A549 (cell line): ENCODE measurements around the gene ADGRG3. TPM values are rescaled to one million over a fixed set of nuclear protein-coding genes. Genes with fewer than 3 reads are reported as not detected.
A peak's percentile ranks its signal among the peaks of the same experiment; 100 is the strongest.

Experiments
- ATAC-seq, 2 experiments: fragments of 200-7000 bp in 1 of 2; fragments of >200 bp in 1 of 2; cut with Nextera tagmentation in 1 of 2; cut with Tn5 transposase in 1 of 2; 3 replicates each; pipeline versions ENCODE4 v1.8.0 to v1.9.1; 2018 to 2020; ENCODE audit warnings: mild to moderate bottlenecking in 1 of 2, moderate library complexity in 1 of 2
- CTCF ChIA-PET: fragments of 300-600 bp; sonication (Branson Sonifier 250); formaldehyde crosslinking; extraction: SDS; loops from one replicate; lab custom pipeline; 2021; ENCODE audit warnings: antibody characterized with exemption, inconsistent platforms; lab: Yijun Ruan, JAX
- POLR2A ChIA-PET: fragments of 350-600 bp; formaldehyde crosslinking; extraction: SDS; loops from one replicate; lab custom pipeline; 2021; ENCODE audit warnings: antibody characterized with exemption, inconsistent platforms; lab: Yijun Ruan, JAX
- DNase-seq, 2 experiments: peaks; one replicate each; pipeline versions ENCODE4 v3.0.0 to v3.0.0-alpha.2; 2011 to 2016; ENCODE audit warnings: low read depth in 1 of 2, low spot score in 1 of 2
- FAIRE-seq: peaks from 2 replicates; lab custom pipeline; 2011; peaks lifted over from hg19 to GRCh38; lab: Jason Lieb, UNC
- H3K27ac ChIP-seq, 2 experiments: fragments of >200 bp; sonication (Bioruptor Twin); formaldehyde crosslinking; 3 replicates each; pipeline ENCODE4 v1.5.1; 2016 to 2017
- H3K4me1 ChIP-seq: fragments of >200 bp; sonication (Bioruptor Twin); formaldehyde crosslinking; 3 replicates; pipeline ENCODE4 v1.6.1; 2016
- H3K4me2 ChIP-seq: fragments of >200 bp; sonication (Bioruptor Twin); formaldehyde crosslinking; 3 replicates; pipeline ENCODE4 v1.6.1; 2016
- H3K4me3 ChIP-seq: fragments of >200 bp; sonication (Bioruptor Twin); formaldehyde crosslinking; 3 replicates; pipeline ENCODE4 v1.5.1; 2016
- H3K9me3 ChIP-seq: fragments of >200 bp; sonication (Bioruptor Twin); formaldehyde crosslinking; 3 replicates; pipeline ENCODE4 v1.6.1; 2016
- CBX8 ChIP-seq: fragments of 200-600 bp; sonication (generic); IDR thresholded peaks from 2 replicates; pipeline ENCODE4 v1.6.1; 2016
- CHD2 ChIP-seq: fragments of 150-350 bp; IDR thresholded peaks from 2 replicates; pipeline ENCODE4 v1.6.1; 2014; ENCODE audit warnings: low read length; ENCODE audit not compliant: partially characterized antibody
- CHD4 ChIP-seq: fragments of 200-600 bp; sonication (generic); IDR thresholded peaks from 2 replicates; pipeline ENCODE4 v1.6.1; 2016; ENCODE audit warnings: antibody characterized with exemption, mild to moderate bottlenecking, borderline replicate concordance
- EHF ChIP-seq: fragments of 250-450 bp; sonication (Bioruptor Pico); IDR thresholded peaks from 2 replicates; pipeline ENCODE4 v1.5.0; 2020; ENCODE audit warnings: mild to moderate bottlenecking
- FOSB ChIP-seq: fragments of 250-450 bp; sonication (Bioruptor Pico); IDR thresholded peaks from 2 replicates; pipeline ENCODE4 v1.5.0; 2020; ENCODE audit warnings: mild to moderate bottlenecking, moderate library complexity
- GATA3 ChIP-seq: IDR thresholded peaks from 2 replicates; pipeline ENCODE4 v1.6.1; 2012; ENCODE audit warnings: borderline replicate concordance
- HEYL ChIP-seq: fragments of 250-450 bp; sonication (Bioruptor Pico); IDR thresholded peaks from 2 replicates; pipeline ENCODE4 v1.8.0; 2021; ENCODE audit warnings: mild to moderate bottlenecking, moderate library complexity
- HOXB13 ChIP-seq: fragments of 250-450 bp; sonication (Bioruptor Pico); IDR thresholded peaks from 2 replicates; pipeline ENCODE4 v1.5.0; 2020; ENCODE audit warnings: low read depth, mild to moderate bottlenecking, moderate library complexity
- JUN ChIP-seq, 2 experiments: fragments of >200 bp; sonication (Bioruptor Twin); formaldehyde crosslinking; IDR thresholded peaks; 2 replicates in 1 of 2; 3 replicates in 1 of 2; pipeline ENCODE4 v1.6.1; 2016 to 2017
- JUNB ChIP-seq: fragments of >200 bp; sonication (Bioruptor Twin); formaldehyde crosslinking; IDR thresholded peaks from 2 replicates; pipeline ENCODE4 v1.6.1; 2016
- KDM1A ChIP-seq: fragments of 200-600 bp; sonication (generic); IDR thresholded peaks from 2 replicates; pipeline ENCODE4 v1.6.1; 2016; ENCODE audit warnings: low read depth, mild to moderate bottlenecking
- KDM5A ChIP-seq: fragments of 200-600 bp; sonication (generic); IDR thresholded peaks from 2 replicates; pipeline ENCODE4 v1.6.1; 2016; ENCODE audit warnings: antibody characterized with exemption, mild to moderate bottlenecking
- MAFK ChIP-seq: fragments of 450-650 bp; IDR thresholded peaks from 2 replicates; pipeline ENCODE4 v1.6.1; 2014; ENCODE audit not compliant: partially characterized antibody
- NFE2L2 ChIP-seq: fragments of 150-350 bp; conservative IDR thresholded peaks from 2 replicates; pipeline ENCODE4 v1.6.1; 2014; ENCODE audit warnings: low read length
- NPAS2 ChIP-seq: fragments of 250-450 bp; sonication (Bioruptor Pico); IDR thresholded peaks from 2 replicates; pipeline ENCODE4 v1.8.0; 2022; ENCODE audit warnings: mild to moderate bottlenecking, moderate library complexity, borderline replicate concordance
- RCOR1 ChIP-seq: fragments of 150-350 bp; IDR thresholded peaks from 2 replicates; pipeline ENCODE4 v1.6.1; 2014; ENCODE audit warnings: antibody characterized with exemption, low read length, low read depth
- RFX5 ChIP-seq: fragments of 450-650 bp; IDR thresholded peaks from 2 replicates; pipeline ENCODE4 v1.7.1; 2014; ENCODE audit warnings: antibody characterized with exemption, mild to moderate bottlenecking, moderate library complexity
- SMC3 ChIP-seq: fragments of >200 bp; sonication (Bioruptor Twin); formaldehyde crosslinking; IDR thresholded peaks from 3 replicates; pipeline ENCODE4 v1.6.1; 2018; ENCODE audit warnings: inconsistent platforms
- TFCP2L1 ChIP-seq: fragments of 250-450 bp; sonication (Bioruptor Pico); IDR thresholded peaks from 2 replicates; pipeline ENCODE4 v1.5.0; 2021; ENCODE audit warnings: mild to moderate bottlenecking
- TP53 ChIP-seq: fragments of 250-450 bp; sonication (Bioruptor Pico); IDR thresholded peaks from 2 replicates; pipeline ENCODE4 v1.5.0; 2021; ENCODE audit warnings: mild to moderate bottlenecking, moderate library complexity
- ZC3H11A ChIP-seq: fragments of 450-650 bp; IDR thresholded peaks from 2 replicates; pipeline ENCODE4 v1.6.1; 2014; ENCODE audit warnings: antibody characterized with exemption, mild to moderate bottlenecking
- ZSCAN20 ChIP-seq: fragments of 250-450 bp; sonication (Bioruptor Pico); IDR thresholded peaks from 2 replicates; pipeline ENCODE4 v1.8.0; 2022; ENCODE audit warnings: mild to moderate bottlenecking, moderate library complexity
- WGBS: methylation state at CpG from one replicate; pipeline ENCODE4 v1.1.6; 2017; ENCODE audit errors: missing lambda C conversion rate; 5-methylcytosine and 5-hydroxymethylcytosine counted together
- polyA plus RNA-seq, 4 experiments: library from polyadenylated mRNA; depleted of rRNA in 3 of 4; stranded (reverse); fragments of >200 nt; fragmentation: RNase III in 1 of 4; extraction: RNeasy Plus Mini Kit Qiagen cat#74134 plus additional on column Dnase treatment in 1 of 4; gene quantifications; 2 replicates in 3 of 4; 3 replicates in 1 of 4; pipeline ENCODE4 v1.2.3, GENCODE V29; 2011 to 2017
- TF ChIP-seq, protein P1 (sequence below): fragments of >200 bp; sonication (Bioruptor Twin); formaldehyde crosslinking; IDR thresholded peaks from 3 replicates; pipeline ENCODE4 v1.5.1; 2016
- TF ChIP-seq, protein P2 (sequence below): IDR thresholded peaks from 2 replicates; pipeline ENCODE4 v1.6.1; 2012
- TF ChIP-seq, protein P3 (sequence below): fragments of 450-650 bp; IDR thresholded peaks from 2 replicates; pipeline ENCODE4 v1.6.1; 2014; ENCODE audit warnings: antibody characterized with exemption
- TF ChIP-seq, protein P4 (sequence below): fragments of >200 bp; sonication (Bioruptor Twin); formaldehyde crosslinking; IDR thresholded peaks from 2 replicates; pipeline ENCODE4 v1.6.1; 2016
- TF ChIP-seq, protein P5 (sequence below): fragments of >200 bp; sonication (Bioruptor Twin); formaldehyde crosslinking; IDR thresholded peaks from 3 replicates; pipeline ENCODE4 v1.6.1; 2016
- TF ChIP-seq, protein P6 (sequence below): IDR thresholded peaks from 2 replicates; pipeline ENCODE4 v1.6.1; 2012; ENCODE audit warnings: low read depth, borderline replicate concordance

ADGRG3 gene
- polyA plus RNA-seq, 2 of the 4 experiments (the other 2 are of a cell fraction), result 0.25 to 0.45 TPM

DNA sequence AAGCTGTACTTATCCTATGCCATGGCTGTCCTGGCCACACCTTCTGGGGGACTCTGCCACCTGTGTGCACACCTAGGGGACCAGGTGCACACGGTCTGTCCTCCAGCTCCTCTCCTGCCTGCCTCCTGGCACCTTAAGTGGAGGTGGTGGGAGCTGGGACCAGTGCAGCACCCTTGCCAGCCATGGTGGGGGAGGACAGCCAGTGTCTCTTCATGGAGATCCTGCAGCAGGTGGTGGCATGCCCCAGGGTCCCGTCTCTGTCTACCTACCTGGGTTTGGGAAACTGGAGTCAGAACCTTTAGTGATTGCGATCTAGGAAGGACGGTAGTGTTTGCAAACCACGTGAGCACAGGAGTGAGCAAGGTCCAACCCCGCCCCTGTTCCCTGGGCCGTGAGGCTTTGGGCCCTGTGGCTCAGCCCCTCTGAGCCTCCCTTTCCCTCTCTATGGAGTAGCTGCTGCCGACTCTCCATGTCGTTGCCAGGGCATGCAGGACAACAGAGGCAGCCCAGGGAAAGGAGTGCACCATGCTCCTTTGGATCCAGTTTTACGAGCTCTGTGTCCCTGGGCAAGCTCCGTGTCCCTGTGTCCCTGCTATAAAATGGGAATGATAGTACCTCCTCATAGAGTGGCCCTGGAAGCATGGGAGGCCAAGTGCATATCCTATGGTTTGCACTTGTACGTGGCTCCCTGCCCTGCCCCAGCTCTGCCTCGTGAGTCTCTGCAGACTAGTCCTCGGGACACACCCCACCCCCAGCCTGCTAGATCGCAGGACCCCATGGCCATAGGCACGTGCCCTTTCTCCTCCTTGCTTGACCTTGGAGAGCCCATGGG lies 32.6 kb upstream of the ADGRG3 start:
- POLR2A ChIA-PET, result no interaction called here
- TF ChIP-seq MAFK (no peak), CHD2 (no peak), KDM5A (no peak), GATA3 (no peak), SMC3 (no peak), NFE2L2 (no peak)
- TF ChIP-seq, protein P1, sequence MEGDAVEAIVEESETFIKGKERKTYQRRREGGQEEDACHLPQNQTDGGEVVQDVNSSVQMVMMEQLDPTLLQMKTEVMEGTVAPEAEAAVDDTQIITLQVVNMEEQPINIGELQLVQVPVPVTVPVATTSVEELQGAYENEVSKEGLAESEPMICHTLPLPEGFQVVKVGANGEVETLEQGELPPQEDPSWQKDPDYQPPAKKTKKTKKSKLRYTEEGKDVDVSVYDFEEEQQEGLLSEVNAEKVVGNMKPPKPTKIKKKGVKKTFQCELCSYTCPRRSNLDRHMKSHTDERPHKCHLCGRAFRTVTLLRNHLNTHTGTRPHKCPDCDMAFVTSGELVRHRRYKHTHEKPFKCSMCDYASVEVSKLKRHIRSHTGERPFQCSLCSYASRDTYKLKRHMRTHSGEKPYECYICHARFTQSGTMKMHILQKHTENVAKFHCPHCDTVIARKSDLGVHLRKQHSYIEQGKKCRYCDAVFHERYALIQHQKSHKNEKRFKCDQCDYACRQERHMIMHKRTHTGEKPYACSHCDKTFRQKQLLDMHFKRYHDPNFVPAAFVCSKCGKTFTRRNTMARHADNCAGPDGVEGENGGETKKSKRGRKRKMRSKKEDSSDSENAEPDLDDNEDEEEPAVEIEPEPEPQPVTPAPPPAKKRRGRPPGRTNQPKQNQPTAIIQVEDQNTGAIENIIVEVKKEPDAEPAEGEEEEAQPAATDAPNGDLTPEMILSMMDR, result no peak
- TF ChIP-seq, all 56 proteins: peak for 0
- FAIRE-seq, result no peak
- CTCF ChIA-PET, result interaction anchor here (0.7 to 12.7 kb wide), 8 partner anchors 8 to 59 kb away, joined by 3 to 227 read pairs (median 16); partner anchors contain the start of gene ADGRG1
- WGBS, result 69% methylated on average over 14 of the region's 16 CpGs
- Histone ChIP-seq H3K27ac (peak overlapping the region; percentile 19 to 98; a peak in 4 of 6 replicates), H3K9me3 (no peaks in the 10 kb centered on the region), H3K4me3 (no peak overlapping the region), H3K4me2 (peak overlapping the region; percentile 80), H3K4me1 (peaks cover 69% of the 10 kb centered on the region)
- ATAC-seq, result peak in 1 of 2 experiments; percentile 28; a peak in 2 of 6 replicates
- no peak for DNase-seq

DNA sequence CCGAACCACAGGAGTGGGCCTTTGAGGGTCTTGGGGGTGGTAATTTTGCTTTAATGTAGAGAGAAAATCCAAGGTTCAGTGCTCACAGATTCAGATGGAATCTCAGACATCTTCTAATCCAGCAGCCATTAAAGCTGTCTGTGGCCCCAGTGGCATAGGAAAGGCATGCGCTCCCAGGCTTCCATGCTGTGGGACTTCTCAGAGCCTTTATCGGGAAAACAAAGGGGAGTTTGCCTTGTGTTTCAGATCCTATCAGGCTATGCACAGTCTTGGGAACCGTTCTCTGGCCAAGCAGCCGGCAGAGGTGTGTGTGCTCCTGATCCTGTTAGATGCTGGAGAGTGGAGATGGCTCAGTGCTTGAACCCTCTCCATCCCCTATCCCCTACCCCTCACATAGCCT lies 31.9 kb upstream of the ADGRG3 start:
- ATAC-seq (no peak), FAIRE-seq (no peak)

DNA sequence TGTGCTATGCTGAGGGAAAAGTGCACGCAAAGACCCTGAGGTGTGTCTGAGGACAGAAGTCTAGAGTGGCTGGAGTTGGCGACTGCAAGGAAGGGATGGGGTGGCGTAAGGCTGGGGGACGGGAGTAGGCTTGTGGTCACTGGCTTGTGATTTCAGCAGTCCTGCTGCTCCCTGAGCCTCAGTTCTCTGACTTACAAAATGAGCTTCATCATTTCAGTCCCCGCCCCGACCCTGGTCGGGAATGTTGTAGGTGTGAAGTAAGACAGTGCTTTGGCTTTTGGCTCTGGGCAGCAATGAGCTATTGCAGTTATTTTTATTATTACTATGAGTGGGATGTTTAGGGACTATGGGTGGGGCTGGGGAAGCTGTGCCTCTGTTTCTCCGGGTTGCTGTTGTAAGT lies 31.1 kb upstream of the ADGRG3 start:
- Histone ChIP-seq H3K4me2 (0 out of 3 replicates have a peak overlapping the region, but pooled peaks have one; percentile 8), H3K27ac (peak overlapping the region in 1 of 2 experiments; percentile 42; a peak in 3 of 6 replicates), H3K9me3 (no peaks in the 10 kb centered on the region), H3K4me1 (peaks cover 54% of the 10 kb centered on the region), H3K4me3 (no peak overlapping the region)
- DNase-seq (no peak), FAIRE-seq (no peak), ATAC-seq (no peak)
- POLR2A ChIA-PET, result no interaction called here
- WGBS, result 80% methylated on average over 8 of the region's 8 CpGs
- CTCF ChIA-PET, result interaction anchor here (1.1 to 12.7 kb wide), 8 partner anchors 10 to 485 kb away, joined by 3 to 227 read pairs (median 23); partner anchors contain the start of gene ADGRG1
- TF ChIP-seq KDM1A, result no peak
- TF ChIP-seq NPAS2 (CRISPR knock-in tag), result no peak
- TF ChIP-seq JUN (IDR thresholded peaks at IDR 0.05), result no peak
- TF ChIP-seq TP53 (CRISPR knock-in tag), result no peak
- TF ChIP-seq CBX8, result no peak
- TF ChIP-seq, protein P2, sequence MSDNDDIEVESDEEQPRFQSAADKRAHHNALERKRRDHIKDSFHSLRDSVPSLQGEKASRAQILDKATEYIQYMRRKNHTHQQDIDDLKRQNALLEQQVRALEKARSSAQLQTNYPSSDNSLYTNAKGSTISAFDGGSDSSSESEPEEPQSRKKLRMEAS, result no peak

More for the DNA sequence above, 31.9 kb upstream of the ADGRG3 start:
- no peak for DNase-seq
- 95% methylated on average over 5 of the region's 5 CpGs for WGBS
- no peaks in the 10 kb centered on the region for H3K9me3 ChIP-seq
- TF ChIP-seq, protein P3, sequence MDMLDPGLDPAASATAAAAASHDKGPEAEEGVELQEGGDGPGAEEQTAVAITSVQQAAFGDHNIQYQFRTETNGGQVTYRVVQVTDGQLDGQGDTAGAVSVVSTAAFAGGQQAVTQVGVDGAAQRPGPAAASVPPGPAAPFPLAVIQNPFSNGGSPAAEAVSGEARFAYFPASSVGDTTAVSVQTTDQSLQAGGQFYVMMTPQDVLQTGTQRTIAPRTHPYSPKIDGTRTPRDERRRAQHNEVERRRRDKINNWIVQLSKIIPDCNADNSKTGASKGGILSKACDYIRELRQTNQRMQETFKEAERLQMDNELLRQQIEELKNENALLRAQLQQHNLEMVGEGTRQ, result no peak
- TF ChIP-seq, protein P4, sequence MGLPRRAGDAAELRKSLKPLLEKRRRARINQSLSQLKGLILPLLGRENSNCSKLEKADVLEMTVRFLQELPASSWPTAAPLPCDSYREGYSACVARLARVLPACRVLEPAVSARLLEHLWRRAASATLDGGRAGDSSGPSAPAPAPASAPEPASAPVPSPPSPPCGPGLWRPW, result no peak
- no peak for TF ChIP-seq ZSCAN20 (CRISPR knock-in tag)
- no peak for TF ChIP-seq JUN (IDR thresholded peaks at IDR 0.05)
- no peak for TF ChIP-seq HEYL
- TF ChIP-seq KDM5A, result no peak
- TF ChIP-seq TFCP2L1, result no peak
- no peak for TF ChIP-seq HOXB13
- TF ChIP-seq, protein P5, sequence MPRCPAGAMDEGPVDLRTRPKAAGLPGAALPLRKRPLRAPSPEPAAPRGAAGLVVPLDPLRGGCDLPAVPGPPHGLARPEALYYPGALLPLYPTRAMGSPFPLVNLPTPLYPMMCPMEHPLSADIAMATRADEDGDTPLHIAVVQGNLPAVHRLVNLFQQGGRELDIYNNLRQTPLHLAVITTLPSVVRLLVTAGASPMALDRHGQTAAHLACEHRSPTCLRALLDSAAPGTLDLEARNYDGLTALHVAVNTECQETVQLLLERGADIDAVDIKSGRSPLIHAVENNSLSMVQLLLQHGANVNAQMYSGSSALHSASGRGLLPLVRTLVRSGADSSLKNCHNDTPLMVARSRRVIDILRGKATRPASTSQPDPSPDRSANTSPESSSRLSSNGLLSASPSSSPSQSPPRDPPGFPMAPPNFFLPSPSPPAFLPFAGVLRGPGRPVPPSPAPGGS, result no peak
- no peak for TF ChIP-seq EHF (CRISPR knock-in tag)
- TF ChIP-seq RFX5, result no peak
- TF ChIP-seq JUNB, result no peak
- TF ChIP-seq CHD4, result no peak
- TF ChIP-seq, protein P6, sequence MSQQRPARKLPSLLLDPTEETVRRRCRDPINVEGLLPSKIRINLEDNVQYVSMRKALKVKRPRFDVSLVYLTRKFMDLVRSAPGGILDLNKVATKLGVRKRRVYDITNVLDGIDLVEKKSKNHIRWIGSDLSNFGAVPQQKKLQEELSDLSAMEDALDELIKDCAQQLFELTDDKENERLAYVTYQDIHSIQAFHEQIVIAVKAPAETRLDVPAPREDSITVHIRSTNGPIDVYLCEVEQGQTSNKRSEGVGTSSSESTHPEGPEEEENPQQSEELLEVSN, result no peak
- no peak for TF ChIP-seq FOSB (CRISPR knock-in tag)
- no peak for TF ChIP-seq ZC3H11A
- TF ChIP-seq RCOR1, result no peak
- ChIA-PET POLR2A (no interaction called here), CTCF (interaction anchor here (1.5 to 12.7 kb wide), 6 partner anchors 9 to 120 kb away, joined by 3 to 227 read pairs (median 32); partner anchors contain the start of gene ADGRG1)
- peak overlapping the region in 1 of 2 experiments; percentile 98; a peak in 1 of 6 replicates for H3K27ac ChIP-seq
- H3K4me3 ChIP-seq, result no peak overlapping the region
- peaks cover 62% of the 10 kb centered on the region for H3K4me1 ChIP-seq
- no peak overlapping the region for H3K4me2 ChIP-seq
